ENCODE results near the gene PSMG1.
"Not testable (repeated sequence)": the region's sequence is repeated elsewhere in the genome, so short reads cannot be mapped to it uniquely, and the experiment has no call there.

PSMG1 gene, protein sequence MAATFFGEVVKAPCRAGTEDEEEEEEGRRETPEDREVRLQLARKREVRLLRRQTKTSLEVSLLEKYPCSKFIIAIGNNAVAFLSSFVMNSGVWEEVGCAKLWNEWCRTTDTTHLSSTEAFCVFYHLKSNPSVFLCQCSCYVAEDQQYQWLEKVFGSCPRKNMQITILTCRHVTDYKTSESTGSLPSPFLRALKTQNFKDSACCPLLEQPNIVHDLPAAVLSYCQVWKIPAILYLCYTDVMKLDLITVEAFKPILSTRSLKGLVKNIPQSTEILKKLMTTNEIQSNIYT

GRCh38 chr21:39183272-39184049 lies at the start of gene PSMG1:
TSS of gene PSMG1 (minus strand) at chr21:39183451. CDS start at chr21:39183385, 66 bp downstream.
- peak; percentile 93 for DNase-seq

- DNase-seq, result peak; percentile 30
These were observed 49.6 kb upstream of the PSMG1 start for GRCh38 chr21:39232861-39233291.

DNA sequence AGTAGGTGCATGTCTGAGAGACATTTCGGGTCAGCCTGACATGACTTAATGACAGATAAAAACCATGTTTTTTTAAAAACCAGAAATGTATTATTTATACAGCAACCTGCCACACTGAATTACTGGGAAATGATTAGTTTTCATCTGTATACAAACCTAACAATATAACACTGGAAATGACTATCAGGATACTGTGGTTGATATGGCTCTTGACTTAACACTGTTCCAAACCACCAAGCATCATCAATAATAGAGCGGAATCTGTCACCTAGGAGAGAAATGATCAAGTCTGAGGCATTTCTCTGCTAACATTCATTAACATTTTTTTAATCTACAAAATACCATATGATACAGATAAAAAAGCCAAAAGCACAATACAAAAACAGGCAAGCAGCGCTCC lies 41.7 kb upstream of the PSMG1 start:
- DNase-seq, result no peak

- no peak for DNase-seq
These were observed 38.8 kb upstream of the PSMG1 start for GRCh38 chr21:39221997-39222486.

DNA sequence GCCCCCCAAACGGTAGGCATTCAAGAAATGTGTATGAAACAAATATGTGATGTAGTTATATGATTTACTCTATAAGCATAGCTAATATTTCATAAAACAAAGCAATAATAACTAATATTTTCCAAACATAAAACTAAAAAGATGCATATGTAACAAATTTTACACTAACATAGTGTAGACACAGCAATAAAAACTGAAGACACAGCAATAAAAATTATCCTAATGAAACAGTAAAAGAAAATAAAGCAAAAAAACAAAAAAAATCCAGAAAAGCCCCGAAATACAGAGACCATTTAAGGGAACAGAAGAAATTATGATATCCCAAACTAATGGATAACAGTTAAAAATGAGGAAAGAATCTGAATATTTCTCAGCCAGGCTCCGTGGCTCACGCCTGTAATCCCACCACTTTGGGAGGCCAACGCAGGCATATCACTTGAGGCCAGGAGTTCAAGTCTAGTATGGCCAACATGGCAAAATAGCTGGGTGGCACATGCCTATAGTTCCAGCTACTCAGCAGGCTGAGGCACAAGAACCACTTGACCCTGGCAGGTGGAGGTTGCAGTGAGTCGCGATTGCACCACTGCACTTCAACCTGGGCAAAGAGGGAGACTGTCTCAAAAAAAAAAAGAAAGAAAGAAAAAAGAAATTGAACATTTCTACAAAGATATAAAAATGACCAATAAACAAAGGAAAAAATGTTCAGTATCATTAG lies 38.2 kb upstream of the PSMG1 start:
- no peak for DNase-seq

DNA sequence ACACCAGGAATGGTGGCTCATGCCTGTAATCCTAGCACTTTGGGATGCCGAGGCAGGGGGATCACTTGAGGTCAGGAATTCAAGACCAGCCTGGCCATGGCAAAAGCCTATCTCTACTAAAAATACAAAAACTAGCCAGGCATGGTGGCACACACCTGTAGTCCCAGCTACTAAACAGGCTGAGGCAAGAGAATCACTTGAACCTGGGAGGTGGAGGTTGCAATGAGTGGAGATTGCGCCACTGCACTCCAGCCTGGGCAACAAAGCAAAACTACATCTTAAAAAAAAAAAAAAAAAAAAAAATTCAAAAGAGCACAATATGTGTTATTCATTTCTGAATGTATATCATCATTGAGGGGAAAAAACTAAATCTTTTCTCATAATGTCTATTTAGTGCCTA lies 37.6 kb upstream of the PSMG1 start:
- DNase-seq, result not testable (repeated sequence)

DNA sequence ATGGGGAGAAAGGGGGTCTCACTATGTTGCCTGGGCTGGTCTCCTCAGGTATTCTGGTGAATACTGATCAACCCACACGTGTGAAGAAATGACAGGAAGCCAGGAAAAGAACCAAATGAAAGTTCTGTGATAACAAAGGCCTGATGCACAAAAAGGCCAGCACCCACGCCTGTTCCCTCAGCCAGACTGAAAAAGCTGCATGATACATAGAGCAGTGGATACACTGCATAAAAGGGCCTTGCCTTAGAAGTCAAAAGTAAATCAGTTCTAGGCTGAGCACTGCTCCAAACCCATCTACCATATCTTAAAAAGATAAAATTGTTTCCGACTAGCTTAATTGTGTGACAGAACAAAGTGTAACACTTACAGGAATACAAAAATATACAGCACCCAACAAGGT lies 36.9 kb upstream of the PSMG1 start:
- no peak for DNase-seq

DNA sequence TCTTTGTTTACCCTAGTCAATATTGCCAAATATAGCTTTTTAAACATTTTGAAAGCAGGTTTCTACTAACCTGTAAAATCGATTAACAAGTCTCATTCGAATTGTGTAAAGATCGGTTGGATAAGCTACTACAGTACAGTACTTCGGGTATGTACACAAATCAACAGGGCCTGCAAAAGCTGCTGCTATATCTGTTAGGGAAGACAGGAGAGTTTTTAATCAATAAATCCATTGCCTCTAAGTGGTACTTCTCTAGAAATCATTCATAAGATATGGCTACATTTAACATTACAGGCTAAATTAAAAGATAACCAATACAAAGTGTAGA lies 34.8 kb upstream of the PSMG1 start:
- DNase-seq, result no peak

GRCh38 chr21:39217356-39218081 lies 34.3 kb upstream of the PSMG1 start:
- no peak for DNase-seq

DNA sequence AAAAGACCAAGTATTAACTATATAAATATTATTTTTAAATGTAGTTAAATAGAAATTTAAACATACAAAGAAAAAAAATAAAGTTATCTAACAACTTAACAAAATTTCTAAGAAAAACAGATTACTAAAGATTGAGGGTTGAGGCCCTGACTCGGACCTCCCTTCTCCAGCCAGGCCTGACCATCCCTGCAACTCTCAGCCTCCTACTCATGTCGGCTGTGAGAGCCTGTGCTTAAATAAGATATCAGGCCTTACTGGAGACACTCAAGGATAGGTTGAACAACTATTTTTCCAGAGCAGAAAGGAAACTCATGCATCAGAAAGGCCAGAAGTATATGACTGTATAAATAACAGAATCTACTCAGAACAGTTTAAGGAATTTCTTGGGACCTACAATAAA lies 33.0 kb upstream of the PSMG1 start:
- DNase-seq, result no peak

- no peak for DNase-seq
These were observed 31.8 kb upstream of the PSMG1 start for GRCh38 chr21:39215078-39215477.

DNA sequence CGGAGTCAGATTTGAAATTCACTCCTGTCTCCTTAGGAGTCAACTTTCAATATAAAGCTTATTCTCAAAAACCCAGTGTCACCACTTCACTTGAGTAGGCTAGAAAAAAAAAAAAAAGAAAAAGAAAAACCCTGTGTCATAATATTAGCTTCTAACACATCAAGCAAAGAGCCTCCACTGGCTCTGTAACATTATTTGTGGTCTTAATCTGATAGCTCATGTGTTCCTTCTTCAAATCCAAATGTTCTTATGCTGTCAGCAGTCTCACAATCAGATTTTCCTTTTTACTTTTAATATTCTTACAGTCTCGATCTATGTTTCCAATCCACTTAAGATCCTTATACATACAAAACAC lies 26.1 kb upstream of the PSMG1 start:
- no peak for DNase-seq

- DNase-seq, result no peak
These were observed 25.5 kb upstream of the PSMG1 start for GRCh38 chr21:39208624-39209333.

DNA sequence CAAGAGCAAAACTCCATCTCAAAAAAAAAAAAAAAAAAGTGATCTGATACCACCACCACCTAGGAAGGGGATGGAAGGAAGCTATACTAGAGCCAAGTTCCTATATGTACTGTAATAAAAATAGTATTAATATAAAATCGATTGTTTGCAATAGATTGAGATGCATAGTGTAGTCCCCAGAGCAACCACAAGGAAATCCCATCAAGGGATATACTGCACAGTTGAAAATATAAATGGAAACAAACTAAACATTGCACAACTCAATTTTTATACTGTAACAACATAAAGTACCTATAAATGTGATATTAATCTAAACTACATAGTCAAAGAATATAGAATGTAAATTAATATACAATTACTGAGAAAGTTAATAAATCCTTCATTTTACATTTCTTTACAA lies 20.9 kb upstream of the PSMG1 start:
- DNase-seq, result no peak

DNA sequence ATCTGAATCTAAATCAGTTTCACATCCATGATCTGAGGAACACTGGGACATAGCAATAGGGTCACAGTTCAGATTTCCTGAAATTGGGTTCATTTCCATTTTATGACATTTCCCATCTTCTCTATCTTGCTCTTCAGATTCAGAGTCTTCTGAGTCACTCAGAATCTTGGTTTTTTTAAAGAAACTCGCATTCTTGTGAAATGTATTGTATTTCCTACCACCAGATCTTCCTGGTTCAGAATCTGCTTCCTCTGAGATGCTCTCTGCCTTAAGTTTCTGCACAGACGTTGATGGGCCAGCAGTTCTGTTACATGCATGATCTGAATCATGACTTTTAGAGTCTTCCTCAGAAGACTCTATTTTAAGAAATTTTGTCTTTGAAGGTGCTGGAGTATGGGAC lies 15.5 kb upstream of the PSMG1 start:
- no peak for DNase-seq

DNA sequence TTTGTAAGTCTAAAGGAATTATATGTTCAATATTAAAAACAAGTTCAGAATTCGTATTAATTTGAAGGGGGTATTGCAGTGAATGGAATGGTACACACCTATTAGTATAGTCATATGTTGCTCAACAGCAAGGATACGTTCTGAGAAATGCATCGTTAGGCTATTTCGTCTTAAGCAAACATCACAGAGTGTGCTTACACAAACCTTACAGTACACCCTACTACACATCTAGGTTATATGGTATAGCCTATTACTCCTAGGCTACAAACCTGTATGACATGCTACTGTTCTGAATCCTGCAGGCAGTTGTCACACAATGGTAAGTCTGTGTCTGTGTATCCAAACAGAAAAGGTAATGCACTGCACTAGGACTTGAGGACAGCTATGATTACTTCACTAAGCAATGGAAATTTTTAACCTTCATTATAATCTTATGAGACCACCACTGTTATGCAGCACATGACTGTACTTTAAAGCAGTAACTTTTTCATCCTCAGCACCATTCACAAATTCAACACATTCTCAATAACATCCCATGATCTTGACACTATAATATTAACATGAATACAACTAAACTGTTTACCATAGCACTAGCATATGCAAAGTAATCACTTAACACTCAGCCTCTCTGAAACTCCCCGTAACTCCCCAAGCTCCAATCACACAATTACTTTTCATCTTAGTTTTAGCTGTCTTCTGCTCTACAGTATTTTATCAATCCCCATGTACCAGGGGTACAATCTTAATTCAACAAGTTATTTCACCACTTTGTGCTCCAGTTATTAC lies 14.4 kb upstream of the PSMG1 start:
- DNase-seq, result no peak

DNA sequence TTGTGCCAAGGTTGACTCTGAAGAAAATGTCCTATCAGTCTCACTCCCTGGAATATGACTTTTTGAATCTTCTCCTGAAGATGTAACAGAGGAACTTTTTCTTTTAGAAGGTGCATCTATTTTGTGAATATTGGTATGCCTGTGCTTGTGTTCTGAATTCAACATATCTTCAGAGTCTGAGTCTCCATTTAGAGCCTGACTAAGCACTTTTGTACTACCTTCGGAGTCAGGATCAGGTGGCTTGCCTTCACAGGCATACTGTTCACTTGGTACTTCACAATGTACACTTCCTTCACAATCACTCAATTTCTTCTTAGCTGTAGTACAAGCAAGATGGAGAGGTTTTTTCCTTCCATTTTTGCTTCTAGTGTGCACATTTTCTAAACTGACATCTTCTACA lies 13.6 kb upstream of the PSMG1 start:
- DNase-seq, result no peak

- DNase-seq, result no peak
These were observed 13.1 kb upstream of the PSMG1 start for GRCh38 chr21:39196310-39196709.

- no peak for DNase-seq
These were observed 10.1 kb upstream of the PSMG1 start for GRCh38 chr21:39193380-39193779.

- DNase-seq, result peak; percentile 56
These were observed 6.8 kb upstream of the PSMG1 start for GRCh38 chr21:39189857-39190604.
